NCI-H2081 treated with DMSO at 0.1 percent for 48 hours (cell line): ENCODE results near the gene IL11.
A peak's percentile ranks its signal among the peaks of the same experiment; 100 is the strongest.
"Not testable (repeated sequence)": the region's sequence is repeated elsewhere in the genome, so short reads cannot be mapped to it uniquely, and the experiment has no call there.

Source experiments
- DNase-seq: peaks from one replicate; lab custom pipeline; 2025; lab: John Stamatoyannopoulos, UW

IL11 gene

GRCh38 chr19:55370305-55370988, at the start of gene IL11:
Gene IL11 (minus strand): TSS chr19:55370463. CDS start chr19:55370310, 153 bp downstream.
- no peak for DNase-seq

- no peak for DNase-seq
Observed at GRCh38 chr19:55419624-55420236, 49.5 kb upstream of the IL11 start.

GRCh38 chr19:55419103-55419502, 48.8 kb upstream of the IL11 start:
- no peak for DNase-seq

GRCh38 chr19:55418185-55418584, 47.9 kb upstream of the IL11 start:
- DNase-seq = peak; percentile 34

- no peak for DNase-seq
Observed at GRCh38 chr19:55410168-55410567, 39.9 kb upstream of the IL11 start.

- not testable (repeated sequence) for DNase-seq
Observed at GRCh38 chr19:55409179-55409578, 38.9 kb upstream of the IL11 start.

GRCh38 chr19:55408533-55408872, 38.2 kb upstream of the IL11 start:
- DNase-seq = no peak

GRCh38 chr19:55407800-55408532, 37.7 kb upstream of the IL11 start:
- DNase-seq = peak; percentile 95

- not testable (repeated sequence) for DNase-seq
Observed at GRCh38 chr19:55407550-55407799, 37.2 kb upstream of the IL11 start, which contains the start of gene UBE2S. Gene UBE2S (minus strand): TSS chr19:55407788. CDS start chr19:55407589, 199 bp downstream.

- no peak for DNase-seq
Observed at GRCh38 chr19:55406826-55407549, 36.7 kb upstream of the IL11 start.

- no peak for DNase-seq
Observed at GRCh38 chr19:55406091-55406825, 36.0 kb upstream of the IL11 start.

- DNase-seq = no peak
Observed at GRCh38 chr19:55405638-55406037, 35.4 kb upstream of the IL11 start.

- no peak for DNase-seq
Observed at GRCh38 chr19:55402509-55402908, 32.2 kb upstream of the IL11 start.

- not testable (repeated sequence) for DNase-seq
Observed at GRCh38 chr19:55401390-55401789, 31.1 kb upstream of the IL11 start.

- no peak for DNase-seq
Observed at GRCh38 chr19:55400281-55401087, 30.2 kb upstream of the IL11 start.

- DNase-seq = no peak
Observed at GRCh38 chr19:55398200-55398925, 28.1 kb upstream of the IL11 start.

- DNase-seq = no peak
Observed at GRCh38 chr19:55392820-55393761, 22.8 kb upstream of the IL11 start.

GRCh38 chr19:55391702-55392615, 21.7 kb upstream of the IL11 start:
- no peak for DNase-seq
